Measurements from ENCODE around the gene ZGPAT. TPM values are rescaled to one million over a fixed set of nuclear protein-coding genes. Genes with fewer than 3 reads are reported as not detected.

Gene ZGPAT
- total and polyA plus RNA-seq, 9 of the 15 experiments (the other 6 are each of a cell fraction or from before 2014, with no cell fraction given): 0.14 to 26.6 (median 7.4) TPM

GRCh38 chr20:63777614-63778013 is 69.8 kb downstream of the ZGPAT start:
- intact Hi-C loops (cut with micrococcal nuclease) (no loop called here), in situ Hi-C loops (cut with MboI) (no loop called here)
- Histone ChIP-seq H2AFZ (ENCODE audit: low read depth, low read length) (no peak overlapping the region), H3K9ac (ENCODE audit: insufficient read depth in 1 of 2, low read depth in 2 of 2, low read length in 2 of 2) (no peak overlapping the region), H3K4me3 (no peak overlapping the region), H3K4me1 (replicated peaks in 1 of 2; ENCODE audit: control insufficient read depth in 2 of 2, insufficient read depth in 2 of 2, low read length in 2 of 2) (peaks cover 12 to 43% of the 10 kb centered on the region in 2 experiments; a peak in 4 of 5 replicates), H3K27me3 (ENCODE audit: control insufficient read depth in 2 of 2, insufficient read depth in 2 of 2, low read length in 2 of 2) (no peaks in the 10 kb centered on the region), H3K9me3 (replicated peaks; ENCODE audit: control insufficient read depth, insufficient read depth, low read depth, low read length) (no peaks in the 10 kb centered on the region), H4K20me1 (replicated peaks; ENCODE audit: control insufficient read depth, insufficient read depth, low read length) (no peaks in the 10 kb centered on the region; the same call in 1 of the 2 replicates), H3K9me1 (ENCODE audit: control insufficient read depth, insufficient read depth, low read length) (no peaks in the 10 kb centered on the region), H3K4me2 (ENCODE audit: insufficient read depth, low read length) (no peak overlapping the region), H3K36me3 (ENCODE audit: control insufficient read depth, insufficient read depth, low read length) (no peaks in the 10 kb centered on the region), H3K79me2 (ENCODE audit: control insufficient read depth, insufficient read depth, low read length) (no peaks in the 10 kb centered on the region), H3K27ac (ENCODE audit: extremely low read depth, low read depth, low read length) (no peak overlapping the region)
- no peak for FAIRE-seq
- ATAC-seq: no peak
- no peak for DNase-seq (ENCODE audit: extremely low read depth in 1 of 4, low spot score in 3 of 4)
- CTCF ChIA-PET (ENCODE audit: low intra/inter-chr PET ratio): no interaction called here
- POLR2A ChIA-PET: interaction anchor here (0.6 to 1.5 kb wide), 2 partner anchors 8 to 14 kb away, joined by 3 to 4 read pairs; no protein-coding TSS in a partner anchor
- WGBS (ENCODE audit: insufficient coverage, low coverage, missing lambda C conversion rate): 51% methylated on average over 13 of the region's 13 CpGs
- no TSS peak for BruUV-seq (replicated peaks)
- TF ChIP-seq CBFA2T3 (IDR thresholded peaks at IDR 0.05) (no peak), ZNF146 (CRISPR knock-in tag; IDR thresholded peaks at IDR 0.05; ENCODE audit: unreplicated experiment) (peak; percentile 91), POLR2AphosphoS2 (IDR thresholded peaks at IDR 0.05; ENCODE audit: low read length) (no peak), MAZ (CRISPR knock-in tag; conservative IDR thresholded peaks at IDR 0.05 in 1 of 2, IDR thresholded peaks at IDR 0.05 in 1 of 2) (no peak), LEF1 (IDR thresholded peaks at IDR 0.05) (no peak), BCOR (IDR thresholded peaks at IDR 0.05) (0 out of 2 replicates have a peak, but pooled peaks have one; percentile 19)
